SJCRH30 (cell line): Measurements from ENCODE around the gene SLC2A9. TPM values are rescaled to one million over a fixed set of nuclear protein-coding genes. Genes with fewer than 3 reads are reported as not detected.
A peak's percentile ranks its signal among the peaks of the same experiment; 100 is the strongest.

Experiments used
- DNase-seq, 2 experiments: peaks; one replicate each; pipeline ENCODE4 v3.0.0-alpha.2; 2015 to 2020
- H3K27ac ChIP-seq: fragments of 250-450 bp; sonication (Bioruptor Pico); 2 replicates; pipeline ENCODE4 v1.5.1; 2020; ENCODE audit warnings: mild to moderate bottlenecking, moderate library complexity
- H3K27me3 ChIP-seq: fragments of 250-450 bp; sonication (Bioruptor Pico); 2 replicates; pipeline ENCODE4 v1.5.1; 2020; ENCODE audit warnings: mild to moderate bottlenecking, moderate library complexity
- H3K36me3 ChIP-seq: fragments of 250-450 bp; sonication (Bioruptor Pico); 2 replicates; pipeline ENCODE4 v1.5.1; 2020; ENCODE audit warnings: mild to moderate bottlenecking, moderate library complexity
- H3K4me1 ChIP-seq: fragments of 250-450 bp; sonication (Bioruptor Pico); 2 replicates; pipeline ENCODE4 v1.5.1; 2020; ENCODE audit warnings: mild to moderate bottlenecking, moderate library complexity
- H3K4me3 ChIP-seq: fragments of 250-450 bp; sonication (Bioruptor Pico); 2 replicates; pipeline ENCODE4 v1.5.1; 2020; ENCODE audit warnings: mild to moderate bottlenecking, moderate library complexity
- H3K9me3 ChIP-seq: fragments of 250-450 bp; sonication (Bioruptor Pico); replicated peaks from 2 replicates; pipeline ENCODE4 v1.5.1; 2020; ENCODE audit warnings: mild to moderate bottlenecking, moderate library complexity
- total RNA-seq: library from RNA; depleted of rRNA; stranded (reverse); fragments of >200 nt; shearing (Covaris generic); gene quantifications from 2 replicates; pipeline ENCODE4 v1.2.3, GENCODE V29; 2014

SLC2A9 gene
- total RNA-seq, 1 experiment from 2014 or later = 0.08 TPM

DNA sequence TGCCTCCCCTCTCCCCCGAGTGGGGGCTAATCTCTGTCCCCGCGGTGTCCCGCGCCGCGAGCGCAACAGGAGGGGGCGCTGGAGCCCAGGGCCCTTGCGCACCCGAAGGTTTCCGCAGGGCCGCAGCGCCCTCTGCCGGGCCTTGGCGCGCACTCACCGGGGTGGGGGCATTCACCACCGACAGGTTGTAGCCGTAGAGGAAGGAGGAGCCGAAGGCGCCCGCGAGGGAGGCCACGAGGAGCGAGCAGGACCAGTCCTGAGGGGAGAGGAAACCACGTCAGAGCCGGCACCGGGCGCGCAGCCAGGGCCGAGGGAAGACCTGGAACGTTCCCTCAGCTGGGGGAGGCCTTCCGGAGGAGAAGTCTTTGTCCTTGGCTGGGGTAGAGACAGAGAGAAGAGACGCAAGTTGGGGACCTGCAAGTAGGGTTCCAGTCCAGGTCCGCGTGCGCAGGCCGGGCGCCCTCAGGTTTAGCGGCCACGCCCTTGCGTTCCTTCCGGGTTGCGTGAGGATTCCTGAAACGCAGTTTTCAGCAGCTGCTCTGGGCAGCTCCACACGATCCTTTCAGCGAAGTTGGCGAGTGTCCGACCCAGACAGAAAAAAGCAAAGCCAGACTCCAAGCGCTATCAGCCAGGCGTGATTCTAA, 2.4 kb downstream of the SLC2A9 start:
- Histone ChIP-seq H3K4me3 (no peak overlapping the region), H3K36me3 (no peaks in the 10 kb centered on the region), H3K4me1 (0 out of 2 replicates have a peak, but pooled peaks cover 2% of the 10 kb centered on the region), H3K9me3 (no peaks in the 10 kb centered on the region), H3K27ac (no peak overlapping the region), H3K27me3 (peaks cover 6% of the 10 kb centered on the region; the same call in 1 of the 2 replicates)
- DNase-seq = no peak

DNA sequence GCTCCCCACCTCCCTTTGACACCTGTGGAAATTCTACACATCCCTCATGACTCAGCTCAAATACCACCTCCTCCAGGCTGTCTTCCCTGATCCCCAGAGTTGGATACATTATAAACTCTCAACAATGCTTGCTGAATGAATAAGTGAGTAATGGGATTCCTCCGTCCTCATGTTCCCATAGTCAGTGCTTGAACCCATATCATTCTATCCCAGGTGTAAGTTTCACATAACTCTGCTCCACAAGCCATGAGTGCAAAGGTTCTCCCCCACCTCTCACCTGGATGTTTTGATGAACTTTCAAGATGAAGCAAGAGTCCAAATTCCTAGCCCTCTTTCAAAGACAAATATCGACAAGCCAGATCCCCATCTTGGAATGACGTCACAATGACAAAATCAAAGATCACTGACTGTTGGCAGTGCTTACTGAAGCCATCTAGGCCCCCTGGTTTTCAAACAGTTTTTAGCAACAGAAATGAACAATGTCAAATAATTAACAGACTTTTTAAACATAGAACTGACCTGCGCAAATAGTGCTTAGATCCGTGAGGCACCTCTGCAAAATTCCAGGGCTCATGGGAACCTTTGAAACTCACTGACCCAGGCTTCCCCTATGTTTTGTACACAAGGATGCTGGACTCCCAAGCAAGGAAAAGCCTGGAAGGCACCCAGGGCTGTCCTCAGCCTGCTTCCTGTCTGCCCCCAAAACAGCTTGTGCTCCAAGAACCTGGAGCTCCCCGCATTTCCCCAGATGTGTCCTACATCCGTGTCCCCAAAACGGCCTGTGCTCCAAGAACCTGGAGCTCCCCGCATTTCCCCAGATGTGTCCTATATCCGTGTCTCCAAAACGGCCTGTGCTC, 4.0 kb downstream of the SLC2A9 start:
- H3K27ac ChIP-seq = no peak overlapping the region
- H3K36me3 ChIP-seq = no peaks in the 10 kb centered on the region
- H3K27me3 ChIP-seq = peaks cover 6% of the 10 kb centered on the region; the same call in 1 of the 2 replicates
- no peaks in the 10 kb centered on the region for H3K9me3 ChIP-seq
- H3K4me1 ChIP-seq = no peaks in the 10 kb centered on the region
- no peak for DNase-seq
- no peak overlapping the region for H3K4me3 ChIP-seq

DNA sequence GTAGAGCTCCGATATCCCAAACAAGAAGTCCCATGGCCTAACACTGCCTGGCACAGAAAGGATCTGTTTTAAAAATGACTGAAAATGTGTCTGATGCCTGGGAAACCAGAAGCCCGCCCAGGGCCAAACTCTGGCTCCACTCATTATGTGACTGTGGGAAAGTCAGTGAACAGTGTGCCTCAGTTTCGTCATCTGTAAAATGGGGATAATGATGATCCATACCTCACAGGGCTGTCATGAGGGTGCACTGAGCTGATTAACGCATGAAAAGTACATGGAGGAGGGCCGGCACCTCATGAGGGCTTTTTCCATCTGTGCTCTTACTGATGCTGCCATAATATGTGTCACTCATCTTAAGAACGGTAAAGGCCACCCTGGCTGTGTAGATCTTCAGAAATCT, 5.1 kb downstream of the SLC2A9 start:
- H3K27me3 ChIP-seq = peaks cover 6% of the 10 kb centered on the region; the same call in 1 of the 2 replicates
- DNase-seq = no peak
- no peaks in the 10 kb centered on the region for H3K36me3 ChIP-seq

DNA sequence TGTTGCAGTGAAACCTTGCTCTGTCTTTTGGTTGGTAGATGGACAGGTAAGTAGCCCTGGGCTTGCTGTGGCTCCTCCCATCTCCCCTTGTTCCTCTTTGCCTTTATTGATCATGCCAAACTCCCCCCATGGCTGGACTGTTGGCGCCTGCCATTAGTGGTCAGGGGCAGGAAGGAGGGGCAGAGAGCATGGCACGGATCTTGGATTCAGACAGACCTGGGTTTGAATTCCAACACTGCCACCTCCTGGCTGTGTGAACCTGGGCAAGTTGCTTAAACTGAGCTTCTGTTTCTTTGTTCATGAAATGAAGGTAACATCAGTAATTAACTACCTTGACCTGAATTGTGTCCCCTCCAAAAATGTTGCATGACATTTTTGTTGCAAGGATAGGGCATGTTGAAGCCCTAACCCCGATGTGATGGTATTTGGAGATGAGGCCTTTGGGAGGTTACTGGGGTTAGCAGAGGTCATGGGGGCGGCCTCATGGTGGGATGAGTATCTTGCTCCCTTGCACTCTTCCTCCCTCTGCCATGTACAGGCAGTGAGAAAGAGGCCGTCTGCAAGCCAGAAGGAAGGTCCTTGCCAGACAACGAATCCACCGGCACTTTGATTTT, 6.0 kb downstream of the SLC2A9 start:
- Histone ChIP-seq H3K27ac (no peak overlapping the region), H3K4me3 (no peak overlapping the region), H3K4me1 (no peaks in the 10 kb centered on the region), H3K36me3 (no peaks in the 10 kb centered on the region), H3K9me3 (no peaks in the 10 kb centered on the region), H3K27me3 (peaks cover 6% of the 10 kb centered on the region; the same call in 1 of the 2 replicates)
- DNase-seq = peak in 1 of 2 experiments; percentile 52

More for the DNA sequence above, 5.1 kb downstream of the SLC2A9 start:
- H3K4me3 ChIP-seq = no peak overlapping the region
- H3K9me3 ChIP-seq = no peaks in the 10 kb centered on the region
- no peak overlapping the region for H3K27ac ChIP-seq
- H3K4me1 ChIP-seq = no peaks in the 10 kb centered on the region

DNA sequence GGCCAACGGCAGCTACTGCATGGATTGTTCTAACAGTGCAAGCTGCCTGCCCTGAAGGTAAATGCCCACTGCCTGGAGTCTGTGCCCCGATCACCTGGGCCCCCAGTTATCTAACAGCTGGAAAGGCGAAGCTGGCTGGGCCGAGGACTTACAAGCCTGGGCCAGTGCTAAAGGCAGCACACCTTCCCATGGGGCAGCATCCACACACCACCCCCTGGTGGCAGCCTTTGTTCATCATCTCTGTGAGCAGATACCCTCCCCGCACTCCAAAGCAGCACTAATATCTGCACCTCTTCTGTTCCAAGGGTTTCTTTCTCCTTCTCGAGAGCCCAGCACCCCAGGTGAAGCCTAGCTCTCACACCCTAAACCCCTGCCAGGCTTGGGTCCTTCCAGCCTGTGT, 7.6 kb downstream of the SLC2A9 start:
- Histone ChIP-seq H3K4me3 (no peak overlapping the region), H3K36me3 (no peaks in the 10 kb centered on the region), H3K27ac (no peak overlapping the region), H3K9me3 (no peaks in the 10 kb centered on the region), H3K27me3 (peaks cover 6% of the 10 kb centered on the region; the same call in 1 of the 2 replicates), H3K4me1 (no peaks in the 10 kb centered on the region)
- peak; percentile 25 to 58 for DNase-seq

DNA sequence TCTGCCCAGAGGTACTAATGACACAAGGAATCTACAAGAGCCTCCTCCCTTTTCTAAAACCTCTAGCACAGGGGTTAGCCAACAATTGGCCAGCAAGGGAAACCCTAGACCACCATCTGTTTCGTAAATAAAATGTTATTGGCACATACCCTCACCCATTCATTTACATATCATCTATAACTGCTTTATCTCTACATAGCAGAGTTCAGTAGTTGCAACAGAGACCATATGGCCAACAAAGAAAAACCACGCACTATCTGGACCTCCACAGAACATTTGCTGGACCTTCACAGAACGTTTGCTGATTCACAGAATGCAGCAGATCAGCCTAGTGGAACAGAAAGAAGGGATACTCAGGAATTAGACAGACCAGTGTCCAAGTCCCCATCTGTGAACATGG, 9.4 kb downstream of the SLC2A9 start:
- H3K4me1 ChIP-seq = no peaks in the 10 kb centered on the region
- no peak overlapping the region for H3K4me3 ChIP-seq
- no peaks in the 10 kb centered on the region for H3K36me3 ChIP-seq
- DNase-seq = no peak
- H3K27me3 ChIP-seq = peaks cover 6% of the 10 kb centered on the region
- H3K9me3 ChIP-seq = no peaks in the 10 kb centered on the region
- H3K27ac ChIP-seq = no peak overlapping the region

DNA sequence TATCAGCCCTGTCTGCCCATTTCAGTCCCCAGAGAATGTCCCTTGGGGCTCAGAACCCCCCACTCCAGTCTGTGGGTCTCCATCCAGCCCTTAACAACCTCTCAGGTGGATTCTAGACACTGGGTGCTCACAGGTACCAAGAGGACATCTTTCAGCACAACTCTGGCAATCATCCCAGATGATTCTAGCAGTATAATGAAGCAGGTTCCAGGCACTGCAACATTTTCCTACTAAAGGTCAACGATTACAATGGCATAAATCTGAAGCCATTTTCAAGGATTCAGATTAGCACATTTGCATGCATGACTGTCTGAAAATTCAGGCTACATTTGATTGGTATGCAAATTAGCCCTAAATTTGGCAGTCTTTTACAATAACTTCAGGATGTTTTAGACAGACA, 10.0 kb downstream of the SLC2A9 start:
- Histone ChIP-seq H3K4me3 (no peak overlapping the region), H3K4me1 (no peaks in the 10 kb centered on the region), H3K9me3 (no peaks in the 10 kb centered on the region), H3K27me3 (peaks cover 4% of the 10 kb centered on the region), H3K36me3 (no peaks in the 10 kb centered on the region), H3K27ac (no peak overlapping the region)
- DNase-seq = no peak

DNA sequence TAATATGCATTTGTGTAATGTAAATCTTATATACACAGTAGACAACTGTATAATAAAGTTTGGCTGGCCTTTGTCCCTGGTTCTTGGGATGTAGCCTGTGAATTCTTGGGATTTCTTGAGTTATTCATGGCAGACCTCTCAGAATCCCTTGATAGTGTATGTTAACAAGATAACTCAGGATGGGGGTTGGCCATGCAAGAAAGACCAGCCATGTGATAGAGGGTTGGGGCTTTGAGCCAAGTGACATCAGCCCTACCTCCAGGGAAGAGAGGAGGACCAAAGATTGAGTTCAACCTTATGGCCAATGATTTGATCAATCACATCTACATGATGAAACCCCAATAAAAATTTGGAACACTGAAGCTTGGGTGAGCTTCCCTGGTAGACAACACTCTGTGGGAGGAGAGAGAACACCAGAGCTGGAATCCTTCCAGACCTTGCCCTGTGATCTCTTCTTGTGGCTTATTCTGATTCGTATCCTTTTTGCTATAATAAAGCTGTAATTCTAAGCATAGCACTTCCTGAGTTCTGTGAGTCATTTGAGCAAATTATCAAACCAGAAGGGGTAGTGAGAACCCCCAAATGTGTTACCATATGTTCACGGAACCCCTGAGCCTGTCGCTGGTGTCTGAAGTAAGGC, 11.3 kb downstream of the SLC2A9 start:
- Histone ChIP-seq H3K36me3 (no peaks in the 10 kb centered on the region), H3K27ac (no peak overlapping the region), H3K4me1 (no peaks in the 10 kb centered on the region), H3K4me3 (no peak overlapping the region), H3K27me3 (no peaks in the 10 kb centered on the region; the same call in none of the 2 replicates), H3K9me3 (no peaks in the 10 kb centered on the region)
- no peak for DNase-seq

DNA sequence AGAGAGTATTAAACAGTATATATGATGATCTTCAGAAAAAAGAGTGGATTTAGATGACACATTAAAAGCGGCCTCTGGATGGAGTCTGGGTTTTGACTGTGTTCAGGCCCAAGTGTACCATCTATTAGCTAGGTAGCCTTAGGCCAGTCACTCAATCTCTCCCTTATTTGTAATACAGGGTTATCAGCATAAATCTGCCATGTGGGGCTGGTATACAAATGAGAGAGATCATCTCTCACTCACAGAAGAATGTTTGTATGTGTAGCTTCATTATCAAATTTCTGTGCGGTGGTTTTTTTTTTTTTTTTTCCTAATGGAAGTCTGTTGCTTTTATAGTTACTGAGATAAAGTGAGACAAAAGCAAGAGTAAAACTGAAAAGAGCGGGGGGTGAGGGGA, 12.7 kb downstream of the SLC2A9 start:
- H3K4me1 ChIP-seq = no peaks in the 10 kb centered on the region
- DNase-seq = no peak
- no peaks in the 10 kb centered on the region for H3K9me3 ChIP-seq
- H3K27me3 ChIP-seq = no peaks in the 10 kb centered on the region; the same call in none of the 2 replicates
- H3K36me3 ChIP-seq = no peaks in the 10 kb centered on the region
- no peak overlapping the region for H3K4me3 ChIP-seq
- H3K27ac ChIP-seq = no peak overlapping the region

DNA sequence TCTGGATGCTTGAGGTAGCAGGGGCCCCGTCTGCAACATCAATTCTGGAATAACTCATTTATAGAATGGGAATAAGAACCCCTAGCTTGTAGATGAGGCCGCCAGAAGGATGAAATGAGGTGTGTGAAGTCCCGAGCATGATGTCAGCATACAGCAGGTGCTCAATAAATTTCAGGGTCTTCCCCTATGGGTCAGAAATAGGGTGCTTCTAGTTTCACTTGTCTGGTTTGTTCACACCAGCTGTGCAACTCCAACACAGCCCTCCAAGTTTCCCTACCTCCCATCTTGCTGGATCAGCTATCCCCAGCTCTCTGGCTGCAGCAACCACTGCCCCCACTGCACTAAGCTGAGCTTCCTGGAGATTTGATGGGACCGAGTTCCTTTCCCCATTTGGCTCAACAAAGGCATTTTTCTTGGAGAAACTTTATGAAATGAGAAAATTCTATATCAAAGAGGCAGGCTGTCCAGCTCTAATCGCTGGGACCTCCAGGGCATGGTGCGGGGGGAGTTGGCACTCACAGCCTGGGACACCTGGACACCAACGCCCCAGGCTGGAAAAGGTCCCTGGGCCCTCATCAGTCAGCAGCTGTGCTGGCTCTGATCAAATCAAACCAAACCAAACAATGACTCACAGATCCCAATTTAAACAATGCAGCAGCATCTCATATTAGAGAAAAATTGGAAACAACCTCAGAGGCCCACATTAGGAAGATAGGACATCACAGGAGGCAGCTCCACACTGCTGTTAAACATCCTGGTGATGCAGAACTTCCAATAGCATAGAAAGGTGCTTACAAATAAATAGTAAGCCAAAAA, 13.3 kb downstream of the SLC2A9 start:
- peak; percentile 27 to 44 for DNase-seq
- Histone ChIP-seq H3K27ac (no peak overlapping the region), H3K27me3 (no peaks in the 10 kb centered on the region; the same call in none of the 2 replicates), H3K4me3 (no peak overlapping the region), H3K4me1 (no peaks in the 10 kb centered on the region), H3K9me3 (no peaks in the 10 kb centered on the region), H3K36me3 (no peaks in the 10 kb centered on the region)

DNA sequence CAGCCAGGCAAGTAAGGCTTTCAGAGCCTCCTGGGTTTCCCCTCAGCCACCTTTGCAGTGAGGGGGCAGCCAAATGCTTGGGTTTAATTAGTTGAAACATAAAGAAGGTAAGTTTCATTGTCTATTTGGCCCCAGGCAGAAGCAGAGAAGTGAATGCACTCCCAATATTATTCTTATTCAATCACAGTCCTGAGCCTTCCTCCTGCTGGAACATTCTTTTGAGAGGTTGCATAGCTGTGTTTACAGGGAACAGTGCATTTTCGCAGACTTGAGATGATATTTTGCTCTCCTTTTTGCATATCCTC, 13.9 kb downstream of the SLC2A9 start:
- Histone ChIP-seq H3K27ac (no peak overlapping the region), H3K27me3 (no peaks in the 10 kb centered on the region; the same call in none of the 2 replicates), H3K4me3 (no peak overlapping the region), H3K4me1 (no peaks in the 10 kb centered on the region), H3K36me3 (no peaks in the 10 kb centered on the region), H3K9me3 (no peaks in the 10 kb centered on the region)
- no peak for DNase-seq

DNA sequence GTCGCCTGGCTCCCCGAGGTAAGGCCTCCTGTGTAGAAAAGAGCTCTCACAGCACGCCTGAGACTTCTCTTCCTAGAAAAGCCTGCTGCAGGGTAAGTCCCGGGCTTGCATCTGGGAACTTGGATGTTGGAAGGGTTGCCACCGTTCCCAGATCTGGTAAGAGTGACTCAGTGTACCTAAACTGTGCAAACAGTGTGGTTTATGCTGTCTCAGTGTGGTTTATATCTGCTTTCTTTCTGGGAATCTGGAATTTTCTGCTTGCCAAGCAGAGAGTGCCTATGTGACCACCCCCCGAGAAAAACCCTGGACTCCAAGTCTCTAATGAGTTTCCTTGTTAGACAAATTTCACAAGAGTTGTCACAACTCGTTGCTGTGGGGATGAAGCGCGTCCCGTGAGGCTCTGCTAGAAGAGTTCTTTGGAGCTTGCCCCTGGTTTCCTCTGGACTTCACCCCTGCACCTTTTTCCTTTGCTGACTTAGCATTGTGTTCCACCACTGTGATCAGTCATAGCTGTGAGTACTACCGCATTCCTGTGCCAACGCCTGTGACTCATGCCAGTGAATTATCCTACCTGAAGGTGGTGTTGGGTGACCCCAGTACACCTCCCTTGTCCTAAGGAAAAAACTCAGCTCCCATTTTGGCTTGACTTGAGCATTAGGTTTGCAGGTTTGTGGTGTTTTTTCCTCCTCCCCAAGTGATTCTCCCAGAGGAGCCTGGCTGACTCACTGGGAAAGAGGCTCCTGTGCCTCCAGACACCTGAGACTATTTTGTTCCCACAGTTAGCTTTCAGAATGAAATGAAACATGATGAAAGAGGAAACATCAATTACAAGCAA, 14.5 kb downstream of the SLC2A9 start:
- no peak overlapping the region for H3K4me3 ChIP-seq
- no peak overlapping the region for H3K27ac ChIP-seq
- H3K9me3 ChIP-seq = no peaks in the 10 kb centered on the region
- no peaks in the 10 kb centered on the region for H3K4me1 ChIP-seq
- H3K36me3 ChIP-seq = no peaks in the 10 kb centered on the region
- no peak for DNase-seq
- H3K27me3 ChIP-seq = no peaks in the 10 kb centered on the region; the same call in none of the 2 replicates

DNA sequence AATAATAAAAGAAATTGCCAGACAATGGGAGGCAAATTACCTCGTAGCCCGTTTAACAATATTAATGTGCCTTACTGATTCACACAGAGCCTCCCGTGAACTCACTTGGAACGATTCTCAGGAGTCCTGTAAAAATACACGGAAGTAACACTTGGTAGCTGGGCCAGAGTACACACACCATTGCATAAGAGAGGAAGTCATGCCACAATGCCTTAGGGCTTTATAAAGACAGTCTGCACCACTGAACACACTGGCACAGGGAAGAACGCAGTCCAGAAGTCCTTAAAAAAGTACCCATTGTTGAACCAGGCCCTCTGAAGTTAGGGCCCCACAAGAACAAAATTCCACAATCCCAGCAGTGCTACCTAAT, 15.1 kb downstream of the SLC2A9 start:
- H3K36me3 ChIP-seq = no peaks in the 10 kb centered on the region
- H3K9me3 ChIP-seq = no peaks in the 10 kb centered on the region
- no peaks in the 10 kb centered on the region; the same call in none of the 2 replicates for H3K27me3 ChIP-seq
- no peak for DNase-seq
- 0 out of 2 replicates have a peak, but pooled peaks cover 2% of the 10 kb centered on the region for H3K4me1 ChIP-seq
- no peak overlapping the region for H3K4me3 ChIP-seq
- no peak overlapping the region for H3K27ac ChIP-seq
